A673 (cell line): ENCODE results near the gene C9orf85. TPM values are rescaled to one million over a fixed set of nuclear protein-coding genes. Genes with fewer than 3 reads are reported as not detected.

Experiments used
- BruUV-seq: library from RNA; stranded (reverse); fragments of 400-500 nt; replicated peaks from 2 replicates; lab custom pipeline; 2021; lab: Mats Ljungman, UMichigan
- CTCF ChIA-PET: fragments of 300-600 bp; sonication (Branson Sonifier 250); formaldehyde crosslinking; loops from one replicate; lab custom pipeline; 2022; ENCODE audit warnings: antibody characterized with exemption; lab: Charles Lee
- POLR2A ChIA-PET: fragments of 300-600 bp; sonication (Branson Sonifier 250); formaldehyde crosslinking; loops from one replicate; lab custom pipeline; 2022; ENCODE audit warnings: antibody characterized with exemption; ENCODE audit not compliant: low non-redundant PET; lab: Charles Lee
- DNase-seq: peaks from one replicate; pipeline ENCODE4 v3.0.0-alpha.2; 2015; ENCODE audit warnings: low spot score
- H3K27ac ChIP-seq: fragments of 200-600 bp; sonication (generic); 2 replicates; pipeline ENCODE4 v1.5.1; 2016; ENCODE audit warnings: mixed run types, low read depth, mild to moderate bottlenecking, mixed read lengths, antibody characterized with exemption, low read length; ENCODE audit not compliant: poor library complexity, severe bottlenecking
- H3K27me3 ChIP-seq: fragments of 200-600 bp; sonication (generic); replicated peaks from 2 replicates; pipeline ENCODE4 v1.6.1; 2017; ENCODE audit warnings: mixed run types, low read depth, mild to moderate bottlenecking, mixed read lengths, antibody characterized with exemption, low read length; ENCODE audit not compliant: insufficient read depth, poor library complexity
- H3K36me3 ChIP-seq: fragments of 200-600 bp; sonication (generic); 2 replicates; pipeline ENCODE4 v1.6.1; 2016; ENCODE audit warnings: mixed run types, mild to moderate bottlenecking, mixed read lengths, antibody characterized with exemption, low read length; ENCODE audit not compliant: insufficient read depth, poor library complexity, severe bottlenecking
- H3K4me1 ChIP-seq: fragments of 200-600 bp; sonication (generic); 2 replicates; pipeline ENCODE4 v1.6.1; 2017; ENCODE audit warnings: mixed run types, mild to moderate bottlenecking, mixed read lengths, antibody characterized with exemption, low read length; ENCODE audit not compliant: insufficient read depth, poor library complexity, severe bottlenecking
- H3K4me3 ChIP-seq: fragments of 200-600 bp; sonication (generic); 2 replicates; pipeline ENCODE4 v1.5.1; 2016; ENCODE audit warnings: low read depth, mixed run types, mild to moderate bottlenecking, mixed read lengths, low read length; ENCODE audit not compliant: poor library complexity, severe bottlenecking
- H3K9me3 ChIP-seq: fragments of 200-600 bp; sonication (generic); 2 replicates; pipeline ENCODE4 v1.6.1; 2016; ENCODE audit warnings: mixed run types, low read depth, mild to moderate bottlenecking, mixed read lengths, antibody characterized with exemption, low read length; ENCODE audit not compliant: poor library complexity, severe bottlenecking
- EZH2 ChIP-seq: fragments of 200-600 bp; sonication (generic); IDR thresholded peaks from 2 replicates; pipeline ENCODE4 v1.6.1; 2017; ENCODE audit warnings: borderline replicate concordance, low read depth, mild to moderate bottlenecking, mixed read lengths, antibody characterized with exemption, low read length; ENCODE audit not compliant: poor library complexity, severe bottlenecking
- intact Hi-C: fragments of 100-400 bp; cut with micrococcal nuclease; formaldehyde crosslinking; loops from one replicate; pipeline ENCODE4 v1.10.0; 2022; ENCODE audit not compliant: unreplicated experiment
- total RNA-seq: library from RNA; stranded (reverse); gene quantifications from 2 replicates; pipeline ENCODE4 v1.2.3, GENCODE V29; 2021
- TF ChIP-seq, protein P1 (sequence below): fragments of 300-800, 200-600 bp; sonication (generic); conservative IDR thresholded peaks from 2 replicates; pipeline ENCODE4 v1.5.1; 2017; ENCODE audit warnings: low read depth, mild to moderate bottlenecking, antibody characterized with exemption, low read length, moderate library complexity, mixed read lengths

C9orf85 gene
- total RNA-seq, 1 experiment from 2014 or later: 9.4 TPM

DNA sequence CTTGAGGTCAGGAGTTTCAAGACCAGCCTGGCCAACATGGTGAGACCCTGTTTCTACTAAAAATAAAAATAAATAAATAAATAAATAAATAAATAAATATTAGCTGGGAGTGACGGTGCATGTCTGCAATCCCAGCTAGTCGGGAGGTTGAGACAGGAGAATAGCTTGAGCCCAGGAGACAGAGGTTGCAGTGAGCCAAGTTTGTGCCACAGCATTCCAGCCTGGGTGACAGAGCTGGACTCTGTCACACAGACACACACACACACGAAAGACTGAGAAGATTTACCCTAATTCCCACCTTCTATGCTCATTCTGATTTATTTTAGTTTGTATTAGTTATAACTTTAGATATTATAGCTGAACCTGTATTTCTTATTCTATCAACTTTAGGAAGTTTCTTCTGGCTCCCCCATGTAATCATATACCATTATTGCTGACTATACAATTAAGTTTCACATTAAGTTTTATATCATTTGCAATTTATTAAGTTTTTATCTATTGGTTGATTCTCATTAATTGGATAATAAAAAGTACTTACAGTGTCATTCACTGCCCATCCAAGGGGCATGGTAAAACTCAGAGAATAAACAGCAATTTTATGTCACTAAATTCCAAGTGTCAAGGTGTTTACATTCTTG lies 21.3 kb upstream of the C9orf85 start:
- no TSS peak for BruUV-seq
- intact Hi-C loops: no loop called here
- Histone ChIP-seq H3K9me3 (no peaks in the 10 kb centered on the region), H3K36me3 (no peaks in the 10 kb centered on the region), H3K4me1 (no peaks in the 10 kb centered on the region), H3K4me3 (no peak overlapping the region), H3K27ac (no peak overlapping the region), H3K27me3 (no peaks in the 10 kb centered on the region)
- no peak for DNase-seq
- TF ChIP-seq, protein P1, sequence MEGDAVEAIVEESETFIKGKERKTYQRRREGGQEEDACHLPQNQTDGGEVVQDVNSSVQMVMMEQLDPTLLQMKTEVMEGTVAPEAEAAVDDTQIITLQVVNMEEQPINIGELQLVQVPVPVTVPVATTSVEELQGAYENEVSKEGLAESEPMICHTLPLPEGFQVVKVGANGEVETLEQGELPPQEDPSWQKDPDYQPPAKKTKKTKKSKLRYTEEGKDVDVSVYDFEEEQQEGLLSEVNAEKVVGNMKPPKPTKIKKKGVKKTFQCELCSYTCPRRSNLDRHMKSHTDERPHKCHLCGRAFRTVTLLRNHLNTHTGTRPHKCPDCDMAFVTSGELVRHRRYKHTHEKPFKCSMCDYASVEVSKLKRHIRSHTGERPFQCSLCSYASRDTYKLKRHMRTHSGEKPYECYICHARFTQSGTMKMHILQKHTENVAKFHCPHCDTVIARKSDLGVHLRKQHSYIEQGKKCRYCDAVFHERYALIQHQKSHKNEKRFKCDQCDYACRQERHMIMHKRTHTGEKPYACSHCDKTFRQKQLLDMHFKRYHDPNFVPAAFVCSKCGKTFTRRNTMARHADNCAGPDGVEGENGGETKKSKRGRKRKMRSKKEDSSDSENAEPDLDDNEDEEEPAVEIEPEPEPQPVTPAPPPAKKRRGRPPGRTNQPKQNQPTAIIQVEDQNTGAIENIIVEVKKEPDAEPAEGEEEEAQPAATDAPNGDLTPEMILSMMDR: no peak
- no peak for TF ChIP-seq EZH2
- POLR2A ChIA-PET: no interaction called here
- CTCF ChIA-PET: no interaction called here

- Histone ChIP-seq H3K4me3 (no peak overlapping the region), H3K4me1 (no peaks in the 10 kb centered on the region), H3K27me3 (no peaks in the 10 kb centered on the region), H3K9me3 (no peaks in the 10 kb centered on the region), H3K36me3 (no peaks in the 10 kb centered on the region), H3K27ac (no peak overlapping the region)
- ChIA-PET CTCF (interaction anchor here (0.6 kb wide), 1 partner anchor 71 kb away, joined by 3 read pairs; no protein-coding TSS in a partner anchor), POLR2A (no interaction called here)
- TF ChIP-seq, protein P1: no peak
- TF ChIP-seq EZH2: no peak
- BruUV-seq: no TSS peak
- intact Hi-C loops: no loop called here
- no peak for DNase-seq
These were observed 19.8 kb upstream of the C9orf85 start for GRCh38 chr9:71891557-71892189.

- H3K9me3 ChIP-seq: no peaks in the 10 kb centered on the region
- no TSS peak for BruUV-seq
- H3K36me3 ChIP-seq: no peaks in the 10 kb centered on the region
- ChIA-PET POLR2A (no interaction called here), CTCF (no interaction called here)
- H3K27ac ChIP-seq: no peak overlapping the region
- H3K4me1 ChIP-seq: no peaks in the 10 kb centered on the region
- intact Hi-C loops: no loop called here
- H3K4me3 ChIP-seq: no peak overlapping the region
- TF ChIP-seq, protein P1: no peak
- TF ChIP-seq EZH2: no peak
- no peak for DNase-seq
- no peaks in the 10 kb centered on the region for H3K27me3 ChIP-seq
These were observed 16.3 kb upstream of the C9orf85 start for GRCh38 chr9:71895117-71895516.
